BJ (cell line): ENCODE measurements around the gene KCTD13. TPM values are rescaled to one million over a fixed set of nuclear protein-coding genes. Genes with fewer than 3 reads are reported as not detected.

Experiments
- CTCF ChIA-PET: fragments of 350-600 bp; formaldehyde crosslinking; extraction: SDS; loops from one replicate; lab custom pipeline; 2021; ENCODE audit warnings: antibody characterized with exemption, inconsistent platforms; lab: Yijun Ruan, JAX
- POLR2A ChIA-PET: fragments of 300-600 bp; sonication (Branson Sonifier 250); formaldehyde crosslinking; extraction: SDS; loops from one replicate; lab custom pipeline; 2021; ENCODE audit warnings: antibody characterized with exemption; lab: Charles Lee
- DNase-seq: peaks from one replicate; pipeline ENCODE4 v3.0.0-alpha.2; 2011; ENCODE audit warnings: low read depth
- H3K27me3 ChIP-seq: 2 replicates; pipeline ENCODE4 v1.6.0; 2011; ENCODE audit warnings: low read length; ENCODE audit not compliant: control insufficient read depth, insufficient read depth
- H3K36me3 ChIP-seq: 2 replicates; pipeline ENCODE4 v1.5.1; 2011; ENCODE audit warnings: low read length; ENCODE audit not compliant: control insufficient read depth, insufficient read depth
- H3K4me3 ChIP-seq: 2 replicates; pipeline ENCODE4 v1.5.1; 2011; ENCODE audit warnings: low read depth, mild to moderate bottlenecking, control low read depth, low read length
- CTCF ChIP-seq: IDR thresholded peaks from 2 replicates; pipeline ENCODE4 v1.5.1; 2011; ENCODE audit warnings: low read depth, mild to moderate bottlenecking, control low read depth, inconsistent platforms, low read length, moderate library complexity; ENCODE audit not compliant: insufficient read depth
- polyA minus RNA-seq: library from RNA; depleted of rRNA, polyadenylated mRNA; stranded (reverse); fragments of >200 nt; gene quantifications from 2 replicates; pipeline ENCODE4 v1.2.3, GENCODE V29; 2011; rRNA and poly(A)+ RNA removed
- polyA plus RNA-seq: library from polyadenylated mRNA; depleted of rRNA; stranded (reverse); fragments of >200 nt; gene quantifications from 2 replicates; pipeline ENCODE4 v1.2.3, GENCODE V29; 2011; rRNA removed

Gene KCTD13
- polyA plus RNA-seq (8.2 and 12.3 TPM in 2 replicates), polyA minus RNA-seq (5.7 and 7.1 TPM in 2 replicates)

GRCh38 chr16:29925781-29926710 lies at the start of gene KCTD13:
Gene KCTD13 (minus strand): TSS chr16:29926226. CDS start chr16:29926033, 193 bp downstream.
- ChIA-PET CTCF (interaction anchor here (0.6 to 2.6 kb wide), 10 partner anchors 10 to 493 kb away, joined by 3 to 14 read pairs (median 4); partner anchors contain the start of gene TMEM219), POLR2A (interaction anchor here (0.6 to 1.5 kb wide), 3 partner anchors 18 to 68 kb away, joined by 3 to 13 read pairs (median 5); partner anchors contain the start of gene TAOK2)
- Histone ChIP-seq H3K27me3 (no peaks in the 10 kb centered on the region), H3K4me3 (peak within 1 kb of the TSS; percentile 64), H3K36me3 (no peaks in the 10 kb centered on the region; the same call in 1 of the 2 replicates)
- peak; percentile 30 for DNase-seq
- no peak for TF ChIP-seq CTCF

GRCh38 chr16:29975134-29975538 lies 49.1 kb upstream of the KCTD13 start:
- no peak for TF ChIP-seq CTCF
- peak overlapping the region; percentile 83 for H3K4me3 ChIP-seq
- ChIA-PET POLR2A (interaction anchor here (0.6 kb wide), 1 partner anchor 103 kb away, joined by 4 read pairs; no protein-coding TSS in a partner anchor), CTCF (interaction anchor here (0.9 to 1.8 kb wide), 2 partner anchors 12 to 74 kb away, joined by 3 to 4 read pairs; no protein-coding TSS in a partner anchor)
- DNase-seq = no peak
- H3K36me3 ChIP-seq = peaks cover 26% of the 10 kb centered on the region
- no peaks in the 10 kb centered on the region for H3K27me3 ChIP-seq

GRCh38 chr16:29974291-29975133 lies 48.5 kb upstream of the KCTD13 start:
- no peaks in the 10 kb centered on the region for H3K27me3 ChIP-seq
- no peak for TF ChIP-seq CTCF
- peaks cover 25% of the 10 kb centered on the region for H3K36me3 ChIP-seq
- peak overlapping the region; percentile 83 for H3K4me3 ChIP-seq
- CTCF ChIA-PET = interaction anchor here (0.9 to 1.8 kb wide), 2 partner anchors 13 to 73 kb away, joined by 3 to 4 read pairs; no protein-coding TSS in a partner anchor
- no peak for DNase-seq
- POLR2A ChIA-PET = interaction anchor here (0.6 kb wide), 1 partner anchor 102 kb away, joined by 4 read pairs; no protein-coding TSS in a partner anchor

GRCh38 chr16:29973384-29974246 lies 47.6 kb upstream of the KCTD13 start, which contains the start of gene TAOK2:
Gene TAOK2 (plus strand): TSS chr16:29973868. CDS start chr16:29977773, 3,905 bp downstream.
- H3K27me3 ChIP-seq = no peaks in the 10 kb centered on the region
- peak within 1 kb of the TSS; percentile 83 for H3K4me3 ChIP-seq
- POLR2A ChIA-PET = interaction anchor here (0.6 to 1.0 kb wide), 6 partner anchors 11 to 153 kb away, joined by 3 to 9 read pairs (median 5); partner anchors contain the start of genes KCTD13, MVP and TMEM219
- CTCF ChIA-PET = interaction anchor here (0.8 to 1.7 kb wide), 3 partner anchors 12 to 67 kb away, joined by 3 to 5 read pairs (median 3); partner anchors contain the start of gene TMEM219
- TF ChIP-seq CTCF = no peak
- DNase-seq = peak; percentile 99
- peaks cover 18% of the 10 kb centered on the region for H3K36me3 ChIP-seq
